HG03060 (cell line): Measurements from ENCODE around the gene ARID3A.
A peak's percentile ranks its signal among the peaks of the same experiment; 100 is the strongest.
"Not testable (repeated sequence)": the region's sequence is repeated elsewhere in the genome, so short reads cannot be mapped to it uniquely, and the experiment has no call there.

Experiments
- ATAC-seq: cut with Tn5 transposase; IDR thresholded peaks from one replicate; pipeline ENCODE4 v1.9.1; 2021; ENCODE audit warnings: low read depth, moderate number of reproducible peaks; ENCODE audit not compliant: unreplicated experiment

ARID3A gene

GRCh38 chr19:1012334-1012733 lies 86.5 kb downstream of the ARID3A start:
- ATAC-seq: no peak

GRCh38 chr19:1013218-1013617 lies 87.4 kb downstream of the ARID3A start:
- ATAC-seq: no peak

GRCh38 chr19:1014161-1015060 lies 88.6 kb downstream of the ARID3A start:
- no peak for ATAC-seq

DNA sequence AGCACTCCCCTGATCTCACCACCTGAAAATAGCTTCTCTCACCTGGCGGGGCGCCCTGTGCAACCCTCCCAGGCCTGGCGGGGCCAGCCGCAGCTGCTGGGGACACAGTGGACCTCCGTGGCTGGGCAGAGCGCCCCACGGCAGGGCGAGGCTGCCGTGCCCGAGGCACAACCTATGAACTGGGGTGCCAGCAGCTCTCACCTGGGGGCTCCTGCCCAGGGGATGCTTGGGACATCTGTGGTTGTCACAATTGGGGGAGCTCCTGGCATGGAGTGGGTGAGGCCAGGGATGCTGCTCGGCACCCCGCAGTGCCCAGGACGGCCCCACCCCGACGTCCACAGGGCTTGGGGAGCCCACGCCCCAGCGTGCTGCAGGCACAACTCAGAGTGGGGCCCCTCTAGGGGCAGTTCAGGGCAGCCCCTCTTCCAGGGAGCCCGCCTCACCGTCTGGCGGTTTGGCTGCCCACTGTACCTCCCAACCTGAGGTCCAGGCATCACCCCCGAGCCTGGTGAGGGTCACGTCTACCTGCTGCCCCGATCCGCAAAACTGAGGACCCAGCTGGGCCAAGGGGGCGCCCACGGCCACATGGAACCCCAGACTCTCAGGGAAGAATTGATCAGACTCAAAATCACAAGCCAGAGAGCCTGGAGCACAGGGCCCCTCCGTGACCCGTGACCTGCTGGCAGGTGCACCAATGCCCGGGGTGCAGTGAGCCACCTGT lies 89.4 kb downstream of the ARID3A start:
- ATAC-seq: no peak

- no peak for ATAC-seq
These were observed 90.2 kb downstream of the ARID3A start for GRCh38 chr19:1015782-1016646.

DNA sequence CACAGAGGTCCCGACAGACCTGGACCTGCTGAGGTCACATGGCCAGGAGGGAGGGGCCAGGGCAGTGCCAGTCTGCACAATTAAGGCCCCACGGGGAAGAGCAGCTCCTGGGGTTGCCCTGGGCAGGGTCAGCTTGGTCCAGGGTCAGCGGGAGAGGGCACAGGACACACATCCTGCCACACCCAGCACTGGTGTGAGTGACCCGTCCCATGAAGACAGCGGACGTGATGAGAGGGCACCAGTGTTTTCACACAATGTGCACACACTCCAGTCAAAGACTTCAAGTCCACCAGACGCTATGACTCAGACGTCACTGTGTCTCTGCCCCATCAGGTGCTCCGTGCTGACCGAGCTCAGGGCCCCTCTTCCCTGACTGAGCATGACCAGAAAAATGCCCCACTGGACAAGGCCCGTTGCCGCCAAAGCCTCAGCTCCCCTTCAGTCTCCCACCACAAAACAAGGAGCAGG lies 90.8 kb downstream of the ARID3A start:
- no peak for ATAC-seq

- ATAC-seq: no peak
These were observed 91.5 kb downstream of the ARID3A start for GRCh38 chr19:1017115-1017905.

- no peak for ATAC-seq
These were observed 92.1 kb downstream of the ARID3A start for GRCh38 chr19:1017906-1018305.

DNA sequence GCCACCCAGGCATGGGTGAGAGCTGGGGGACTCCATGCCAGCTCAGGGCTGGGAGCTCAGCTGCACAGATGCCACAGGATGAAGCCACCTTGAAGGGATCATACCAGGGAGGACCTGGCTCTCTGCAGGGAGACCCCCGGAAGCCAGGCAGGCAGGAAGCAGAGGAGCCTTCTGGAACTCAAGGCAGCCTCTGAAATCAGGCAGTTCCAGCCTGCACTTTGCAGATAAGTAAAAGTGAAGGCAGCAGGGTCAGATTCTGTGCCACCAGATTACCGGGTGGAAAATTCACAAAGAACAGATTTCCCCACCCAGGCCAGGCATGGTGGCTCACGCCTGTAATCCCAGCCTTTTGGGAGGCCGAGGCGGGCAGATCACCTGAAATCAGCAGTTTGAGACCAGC lies 92.6 kb downstream of the ARID3A start:
- ATAC-seq: no peak

GRCh38 chr19:1018932-1019615 lies 93.2 kb downstream of the ARID3A start:
- no peak for ATAC-seq

- ATAC-seq: no peak
These were observed 93.8 kb downstream of the ARID3A start for GRCh38 chr19:1019616-1019961.

DNA sequence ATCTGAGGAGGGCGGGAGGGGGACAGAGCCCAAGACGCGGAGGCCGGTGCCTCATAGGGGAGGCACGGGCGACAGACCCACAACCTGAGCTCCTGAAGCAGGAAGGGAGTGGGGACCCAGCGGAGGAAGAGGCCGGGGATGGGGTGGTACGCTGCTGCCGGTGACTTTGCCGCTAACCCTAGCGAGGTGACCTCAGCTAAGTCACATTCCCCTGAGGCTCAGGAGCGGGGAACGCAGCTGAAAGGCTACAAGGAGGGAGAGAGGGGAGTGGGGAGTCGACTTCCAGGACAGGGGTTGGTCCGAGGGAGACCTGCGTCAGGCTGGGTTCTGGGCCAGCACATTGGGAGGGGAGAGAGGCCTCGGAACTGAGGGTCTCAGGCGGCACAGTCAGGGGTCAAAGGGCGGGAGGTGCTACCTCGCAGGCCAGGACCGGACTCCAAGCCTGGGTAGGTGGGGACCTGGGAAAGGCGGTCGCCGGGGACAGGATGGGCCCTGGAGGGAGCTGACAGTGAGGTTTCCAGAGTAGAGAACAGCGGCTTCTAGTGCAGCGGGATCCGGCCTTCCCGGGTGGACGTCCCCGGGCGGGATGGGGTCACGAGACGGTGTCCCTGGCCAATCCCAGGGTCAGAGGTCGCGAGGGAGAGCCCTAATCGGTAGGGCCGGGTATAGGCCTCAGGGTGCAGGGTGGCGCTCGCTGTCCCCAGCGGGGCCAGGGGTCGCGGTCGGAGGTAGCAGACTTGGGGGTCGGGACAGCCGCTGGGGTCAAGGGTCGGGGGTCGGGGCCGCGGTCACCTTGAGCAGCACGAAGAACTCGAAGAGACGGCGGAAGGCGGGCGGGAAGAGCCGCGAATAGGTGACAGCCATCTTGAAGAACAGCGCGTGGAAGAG lies 94.4 kb downstream of the ARID3A start:
- no peak for ATAC-seq

- ATAC-seq: peak; percentile 55
These were observed 95.1 kb downstream of the ARID3A start, which contains the start of gene TMEM259 for GRCh38 chr19:1020868-1021425. TMEM259 (minus strand) TSS chr19:1021123; CDS start chr19:1020996, 127 bp downstream.

DNA sequence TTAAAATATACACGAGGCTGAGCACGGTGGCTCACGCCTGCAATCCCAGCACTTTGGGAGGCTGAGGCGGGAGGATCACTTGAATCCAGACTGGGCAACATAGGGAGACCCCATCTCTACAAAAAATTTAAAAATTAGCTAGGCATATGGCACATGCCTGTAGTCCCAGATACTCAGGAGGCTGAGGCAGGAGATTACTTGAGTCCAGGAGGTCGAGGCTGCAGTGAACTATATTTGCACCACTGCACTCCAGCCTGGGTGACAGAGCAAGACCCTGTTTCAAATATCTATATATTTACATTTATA lies 98.0 kb downstream of the ARID3A start:
- ATAC-seq: not testable (repeated sequence)

DNA sequence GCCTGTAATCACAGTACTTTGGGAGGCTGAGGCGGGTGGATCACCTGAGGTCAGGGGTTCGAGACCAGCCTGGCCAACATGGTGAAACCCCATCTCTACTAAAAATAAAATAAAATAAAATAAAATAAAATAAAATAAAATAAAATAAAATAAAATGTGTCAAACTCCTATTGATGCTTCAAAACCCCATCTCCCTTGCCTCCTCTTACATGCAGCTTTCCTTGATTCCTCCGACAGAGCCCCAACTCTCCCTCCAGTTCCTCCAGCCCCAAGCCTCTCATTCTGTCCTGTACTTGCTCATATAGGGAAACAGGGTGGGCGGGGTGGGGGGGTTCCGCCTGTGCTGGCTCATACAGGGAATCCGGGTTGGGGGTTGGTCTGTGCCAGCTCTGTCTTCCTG lies 99.2 kb downstream of the ARID3A start:
- not testable (repeated sequence) for ATAC-seq
